Thyroid gland (tissue), 4 donors: Measurements from ENCODE around the gene LDLRAD4.

Experiments used
- CTCF ChIP-seq, 6 experiments: fragments of 200-600 bp in 3 of 6; fragments of 450-650 bp in 3 of 6; sonication (generic) in 3 of 6; IDR thresholded peaks; one replicate each; pipeline ENCODE4 v1.5.1; 2016 to 2019; ENCODE audit warnings: antibody characterized with exemption in 6 of 6, mild to moderate bottlenecking in 2 of 6, inconsistent platforms in 1 of 6, moderate library complexity in 1 of 6
- POLR2A ChIP-seq, 2 donors: fragments of 450-650 bp; IDR thresholded peaks; one replicate each; pipeline ENCODE4 v1.6.1; 2017; ENCODE audit warnings: antibody characterized with exemption in 2 of 2, mild to moderate bottlenecking in 2 of 2, moderate library complexity in 1 of 2

GRCh38 chr18:13431886-13432285 is 213.3 kb downstream of the LDLRAD4 start:
- no peak for TF ChIP-seq CTCF (IDR thresholded peaks at IDR 0.05)
- TF ChIP-seq POLR2A (IDR thresholded peaks at IDR 0.05), result no peak
